HepG2 (cell line): Measurements from ENCODE around the gene GRB7. TPM values are rescaled to one million over a fixed set of nuclear protein-coding genes. Genes with fewer than 3 reads are reported as not detected.
A peak's percentile ranks its signal among the peaks of the same experiment; 100 is the strongest.

Source experiments
- CENPT ChIP-seq: sonication (generic); formaldehyde crosslinking; IDR thresholded peaks from 2 replicates; pipeline ENCODE4 v1.8.0; 2022; ENCODE audit warnings: low read depth, mild to moderate bottlenecking, moderate library complexity, missing genetic modification reagents
- GTF3A ChIP-seq: sonication (generic); formaldehyde crosslinking; conservative IDR thresholded peaks from 2 replicates; pipeline ENCODE4 v1.4.0; 2020; ENCODE audit warnings: mild to moderate bottlenecking, missing genetic modification reagents
- KLF9 ChIP-seq: IDR thresholded peaks from 2 replicates; pipeline ENCODE4 v1.6.1; 2016; ENCODE audit warnings: low read depth
- MTF2 ChIP-seq: sonication (generic); formaldehyde crosslinking; IDR thresholded peaks from 2 replicates; pipeline ENCODE4 v1.5.0; 2020; ENCODE audit warnings: missing genetic modification reagents, borderline replicate concordance
- RBM22 ChIP-seq: fragments of 200-400 bp; formaldehyde crosslinking; optimal IDR thresholded peaks from 2 replicates; pipeline ENCODE3; 2017; ENCODE audit warnings: mild to moderate bottlenecking, low read length, moderate library complexity
- SRF ChIP-seq: IDR thresholded peaks from 2 replicates; pipeline ENCODE4 v1.6.1; 2011; ENCODE audit warnings: mild to moderate bottlenecking, low read depth, low read length, moderate library complexity
- TEAD3 ChIP-seq: optimal IDR thresholded peaks from 2 replicates; pipeline ENCODE3; 2016; ENCODE audit warnings: borderline replicate concordance
- ZNF296 ChIP-seq: sonication (generic); formaldehyde crosslinking; conservative IDR thresholded peaks from 2 replicates; pipeline ENCODE4 v1.5.0; 2020; ENCODE audit warnings: mild to moderate bottlenecking, missing genetic modification reagents
- ZNF546 ChIP-seq: sonication (generic); formaldehyde crosslinking; conservative IDR thresholded peaks from 2 replicates; pipeline ENCODE4 v1.8.1; 2023; ENCODE audit warnings: mild to moderate bottlenecking, missing genetic modification reagents
- polyA plus RNA-seq, 8 experiments: library from polyadenylated mRNA; depleted of rRNA in 3 of 8; stranded (reverse) in 7 of 8; unstranded in 1 of 8; fragments of >200 nt; fragmentation: Illumina TruSeq in 4 of 8; extraction: Trizol in 4 of 8; gene quantifications; 2 replicates each; pipeline versions ENCODE4 v1.2.1 to v1.2.3, GENCODE V29; 2011 to 2016; ENCODE audit warnings: low read depth in 4 of 8, missing spikeins in 1 of 8, mixed read lengths in 1 of 8; ENCODE audit not compliant: insufficient read depth in 1 of 8
- total RNA-seq, 5 experiments: library from RNA; depleted of rRNA; stranded (reverse); fragments of >200 nt; fragmentation: Illumina TruSeq; extraction: Trizol; gene quantifications; 2 replicates each; pipeline ENCODE4 v1.2.3, GENCODE V29; 2016; ENCODE audit warnings: low read depth in 1 of 5
- TF ChIP-seq, protein P1 (sequence below): sonication (generic); formaldehyde crosslinking; IDR thresholded peaks from 2 replicates; pipeline ENCODE4 v1.8.1; 2023; ENCODE audit warnings: missing genetic modification reagents, mild to moderate bottlenecking, borderline replicate concordance
- TF ChIP-seq, protein P2 (sequence below): sonication (generic); formaldehyde crosslinking; IDR thresholded peaks from 2 replicates; pipeline ENCODE4 v1.8.0; 2022; ENCODE audit warnings: mild to moderate bottlenecking, missing genetic modification reagents
- TF ChIP-seq, protein P3 (sequence below): sonication (generic); formaldehyde crosslinking; IDR thresholded peaks from 2 replicates; pipeline ENCODE4 v1.5.0; 2020; ENCODE audit warnings: mild to moderate bottlenecking, missing genetic modification reagents
- TF ChIP-seq, protein P4 (sequence below): sonication (generic); formaldehyde crosslinking; IDR thresholded peaks from 2 replicates; pipeline ENCODE4 v1.9.0; 2021; ENCODE audit warnings: missing genetic modification reagents, mild to moderate bottlenecking, borderline replicate concordance
- TF ChIP-seq, protein P5 (sequence below), 2 experiments: sonication (generic) in 1 of 2; formaldehyde crosslinking in 1 of 2; IDR thresholded peaks; 2 replicates each; pipeline versions ENCODE4 v1.6.1 to v1.9.0; 2014 to 2022; ENCODE audit warnings: antibody characterized with exemption in 1 of 2, borderline replicate concordance in 1 of 2, inconsistent platforms in 1 of 2, low read depth in 1 of 2, missing genetic modification reagents in 1 of 2
- TF ChIP-seq, protein P6 (sequence below): sonication (generic); formaldehyde crosslinking; IDR thresholded peaks from 2 replicates; pipeline ENCODE4 v1.4.0; 2020; ENCODE audit warnings: missing genetic modification reagents

GRB7 gene
- total and polyA plus RNA-seq, 2 of the 13 experiments (the other 11 are each of a cell fraction or from before 2014, with no cell fraction given), result 60.2 to 77.7 TPM

DNA sequence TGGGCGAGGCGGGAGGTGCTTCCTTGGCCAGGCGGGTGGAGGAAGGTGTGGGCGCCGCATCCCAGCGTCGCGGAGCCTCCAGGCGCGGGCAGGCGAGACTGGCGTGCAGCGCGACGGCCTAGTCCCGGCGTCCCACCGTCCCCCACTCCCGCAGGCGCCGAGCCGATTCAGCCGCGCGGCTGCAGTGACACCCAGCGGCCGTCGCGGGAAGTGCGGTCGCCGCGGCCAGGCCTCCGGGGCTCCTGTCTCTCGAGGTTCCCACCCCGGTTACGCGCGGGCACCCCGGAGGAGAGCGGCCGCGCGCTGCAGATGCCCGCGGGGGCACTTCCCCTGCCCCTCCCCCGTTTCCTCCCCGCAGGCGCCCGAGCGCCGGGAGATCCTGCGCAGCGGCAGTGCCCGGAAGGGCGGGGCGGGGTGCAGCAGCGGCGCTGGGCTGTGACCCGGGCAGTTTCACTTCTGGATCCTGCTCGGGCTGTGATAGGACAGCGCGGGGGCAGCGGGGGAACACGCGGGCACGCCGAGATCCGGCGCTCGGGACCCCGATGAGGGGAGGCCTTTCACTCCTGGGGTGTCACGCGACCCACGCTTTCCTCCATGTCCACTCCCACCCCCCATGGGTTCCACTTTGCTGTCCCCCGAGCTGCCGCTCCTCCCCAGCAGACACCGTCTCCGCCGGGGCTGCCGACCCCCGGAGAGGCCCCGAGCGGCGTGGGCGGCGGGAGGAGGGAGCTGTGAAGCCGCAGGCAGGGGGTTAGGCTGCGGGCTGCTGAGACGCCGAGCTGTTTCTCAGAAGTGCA, 16.6 kb downstream of the GRB7 start (continued):
- TF ChIP-seq RBM22 (no peak), MTF2 (CRISPR knock-in tag) (peak; percentile 86; the same call in 1 of the 2 replicates), ZNF296 (CRISPR knock-in tag) (peak; percentile 91), TEAD3 (peak; percentile 37), CENPT (peak; percentile 96), ZNF546 (peak; percentile 96), SRF (no peak), KLF9 (CRISPR knock-in tag) (peak; percentile 67; the same call in 1 of the 2 replicates), GTF3A (CRISPR knock-in tag) (peak; percentile 97)
- TF ChIP-seq, protein P1, sequence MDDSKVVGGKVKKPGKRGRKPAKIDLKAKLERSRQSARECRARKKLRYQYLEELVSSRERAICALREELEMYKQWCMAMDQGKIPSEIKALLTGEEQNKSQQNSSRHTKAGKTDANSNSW (CRISPR knock-in tag), result peak; percentile 77; the same call in 1 of the 2 replicates
- TF ChIP-seq, protein P2, sequence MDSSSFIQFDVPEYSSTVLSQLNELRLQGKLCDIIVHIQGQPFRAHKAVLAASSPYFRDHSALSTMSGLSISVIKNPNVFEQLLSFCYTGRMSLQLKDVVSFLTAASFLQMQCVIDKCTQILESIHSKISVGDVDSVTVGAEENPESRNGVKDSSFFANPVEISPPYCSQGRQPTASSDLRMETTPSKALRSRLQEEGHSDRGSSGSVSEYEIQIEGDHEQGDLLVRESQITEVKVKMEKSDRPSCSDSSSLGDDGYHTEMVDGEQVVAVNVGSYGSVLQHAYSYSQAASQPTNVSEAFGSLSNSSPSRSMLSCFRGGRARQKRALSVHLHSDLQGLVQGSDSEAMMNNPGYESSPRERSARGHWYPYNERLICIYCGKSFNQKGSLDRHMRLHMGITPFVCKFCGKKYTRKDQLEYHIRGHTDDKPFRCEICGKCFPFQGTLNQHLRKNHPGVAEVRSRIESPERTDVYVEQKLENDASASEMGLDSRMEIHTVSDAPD (CRISPR knock-in tag), result no peak
- TF ChIP-seq, protein P3, sequence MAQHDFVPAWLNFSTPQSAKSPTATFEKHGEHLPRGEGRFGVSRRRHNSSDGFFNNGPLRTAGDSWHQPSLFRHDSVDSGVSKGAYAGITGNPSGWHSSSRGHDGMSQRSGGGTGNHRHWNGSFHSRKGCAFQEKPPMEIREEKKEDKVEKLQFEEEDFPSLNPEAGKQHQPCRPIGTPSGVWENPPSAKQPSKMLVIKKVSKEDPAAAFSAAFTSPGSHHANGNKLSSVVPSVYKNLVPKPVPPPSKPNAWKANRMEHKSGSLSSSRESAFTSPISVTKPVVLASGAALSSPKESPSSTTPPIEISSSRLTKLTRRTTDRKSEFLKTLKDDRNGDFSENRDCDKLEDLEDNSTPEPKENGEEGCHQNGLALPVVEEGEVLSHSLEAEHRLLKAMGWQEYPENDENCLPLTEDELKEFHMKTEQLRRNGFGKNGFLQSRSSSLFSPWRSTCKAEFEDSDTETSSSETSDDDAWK, result no peak
- TF ChIP-seq, protein P4, sequence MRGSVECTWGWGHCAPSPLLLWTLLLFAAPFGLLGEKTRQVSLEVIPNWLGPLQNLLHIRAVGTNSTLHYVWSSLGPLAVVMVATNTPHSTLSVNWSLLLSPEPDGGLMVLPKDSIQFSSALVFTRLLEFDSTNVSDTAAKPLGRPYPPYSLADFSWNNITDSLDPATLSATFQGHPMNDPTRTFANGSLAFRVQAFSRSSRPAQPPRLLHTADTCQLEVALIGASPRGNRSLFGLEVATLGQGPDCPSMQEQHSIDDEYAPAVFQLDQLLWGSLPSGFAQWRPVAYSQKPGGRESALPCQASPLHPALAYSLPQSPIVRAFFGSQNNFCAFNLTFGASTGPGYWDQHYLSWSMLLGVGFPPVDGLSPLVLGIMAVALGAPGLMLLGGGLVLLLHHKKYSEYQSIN, result no peak
- TF ChIP-seq, protein P5, sequence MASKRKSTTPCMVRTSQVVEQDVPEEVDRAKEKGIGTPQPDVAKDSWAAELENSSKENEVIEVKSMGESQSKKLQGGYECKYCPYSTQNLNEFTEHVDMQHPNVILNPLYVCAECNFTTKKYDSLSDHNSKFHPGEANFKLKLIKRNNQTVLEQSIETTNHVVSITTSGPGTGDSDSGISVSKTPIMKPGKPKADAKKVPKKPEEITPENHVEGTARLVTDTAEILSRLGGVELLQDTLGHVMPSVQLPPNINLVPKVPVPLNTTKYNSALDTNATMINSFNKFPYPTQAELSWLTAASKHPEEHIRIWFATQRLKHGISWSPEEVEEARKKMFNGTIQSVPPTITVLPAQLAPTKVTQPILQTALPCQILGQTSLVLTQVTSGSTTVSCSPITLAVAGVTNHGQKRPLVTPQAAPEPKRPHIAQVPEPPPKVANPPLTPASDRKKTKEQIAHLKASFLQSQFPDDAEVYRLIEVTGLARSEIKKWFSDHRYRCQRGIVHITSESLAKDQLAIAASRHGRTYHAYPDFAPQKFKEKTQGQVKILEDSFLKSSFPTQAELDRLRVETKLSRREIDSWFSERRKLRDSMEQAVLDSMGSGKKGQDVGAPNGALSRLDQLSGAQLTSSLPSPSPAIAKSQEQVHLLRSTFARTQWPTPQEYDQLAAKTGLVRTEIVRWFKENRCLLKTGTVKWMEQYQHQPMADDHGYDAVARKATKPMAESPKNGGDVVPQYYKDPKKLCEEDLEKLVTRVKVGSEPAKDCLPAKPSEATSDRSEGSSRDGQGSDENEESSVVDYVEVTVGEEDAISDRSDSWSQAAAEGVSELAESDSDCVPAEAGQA (IDR thresholded peaks at IDR 0.05; ENCODE audit: low read depth), result no peak; the same call in 1 of the 2 replicates
- TF ChIP-seq, protein P5 (CRISPR knock-in tag; IDR thresholded peaks at IDR 0.05; ENCODE audit: borderline replicate concordance), result 0 out of 2 replicates have a peak, but pooled peaks have one; percentile 47
- TF ChIP-seq, protein P6, sequence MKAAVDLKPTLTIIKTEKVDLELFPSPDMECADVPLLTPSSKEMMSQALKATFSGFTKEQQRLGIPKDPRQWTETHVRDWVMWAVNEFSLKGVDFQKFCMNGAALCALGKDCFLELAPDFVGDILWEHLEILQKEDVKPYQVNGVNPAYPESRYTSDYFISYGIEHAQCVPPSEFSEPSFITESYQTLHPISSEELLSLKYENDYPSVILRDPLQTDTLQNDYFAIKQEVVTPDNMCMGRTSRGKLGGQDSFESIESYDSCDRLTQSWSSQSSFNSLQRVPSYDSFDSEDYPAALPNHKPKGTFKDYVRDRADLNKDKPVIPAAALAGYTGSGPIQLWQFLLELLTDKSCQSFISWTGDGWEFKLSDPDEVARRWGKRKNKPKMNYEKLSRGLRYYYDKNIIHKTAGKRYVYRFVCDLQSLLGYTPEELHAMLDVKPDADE, result no peak; the same call in 1 of the 2 replicates
